Osteocyte (in vitro differentiated cells): ENCODE data around the gene DOK7. TPM values are rescaled to one million over a fixed set of nuclear protein-coding genes. Genes with fewer than 3 reads are reported as not detected.

Experiments used
- DNase-seq: peaks from one replicate; pipeline ENCODE4 v3.0.0; 2021; ENCODE audit warnings: mixed read lengths; ENCODE audit not compliant: unreplicated experiment; ENCODE audit errors: extremely low spot score
- H3K27ac Mint-ChIP-seq: one replicate; pipeline ENCODE4 v1.8.0; 2021; ENCODE audit warnings: mild to moderate bottlenecking, mixed read lengths; ENCODE audit not compliant: unreplicated experiment
- H3K27me3 Mint-ChIP-seq: one replicate; pipeline ENCODE4 v1.8.0; 2021; ENCODE audit warnings: mixed read lengths; ENCODE audit not compliant: unreplicated experiment
- H3K36me3 Mint-ChIP-seq: one replicate; pipeline ENCODE4 v1.8.0; 2021; ENCODE audit warnings: mixed read lengths; ENCODE audit not compliant: unreplicated experiment
- H3K4me1 Mint-ChIP-seq: one replicate; pipeline ENCODE4 v1.8.0; 2021; ENCODE audit warnings: mixed read lengths; ENCODE audit not compliant: unreplicated experiment
- H3K4me3 Mint-ChIP-seq: one replicate; pipeline ENCODE4 v1.8.0; 2021; ENCODE audit warnings: mild to moderate bottlenecking, moderate library complexity, mixed read lengths; ENCODE audit not compliant: unreplicated experiment
- H3K9me3 Mint-ChIP-seq: one replicate; pipeline ENCODE4 v1.8.0; 2021; ENCODE audit warnings: mixed read lengths; ENCODE audit not compliant: unreplicated experiment
- total RNA-seq: library from RNA; stranded (reverse); gene quantifications from 2 replicates; pipeline ENCODE4 v1.2.1, GENCODE V29; 2021
- TF ChIP-seq, protein P1 (sequence below): fragments of 200-600 bp; sonication (generic); IDR thresholded peaks from 2 replicates; pipeline ENCODE4 v1.5.0; 2021; ENCODE audit warnings: antibody characterized with exemption, mild to moderate bottlenecking, moderate library complexity

DOK7 gene
- total RNA-seq, 1 donor from 2014 or later = not detected

DNA sequence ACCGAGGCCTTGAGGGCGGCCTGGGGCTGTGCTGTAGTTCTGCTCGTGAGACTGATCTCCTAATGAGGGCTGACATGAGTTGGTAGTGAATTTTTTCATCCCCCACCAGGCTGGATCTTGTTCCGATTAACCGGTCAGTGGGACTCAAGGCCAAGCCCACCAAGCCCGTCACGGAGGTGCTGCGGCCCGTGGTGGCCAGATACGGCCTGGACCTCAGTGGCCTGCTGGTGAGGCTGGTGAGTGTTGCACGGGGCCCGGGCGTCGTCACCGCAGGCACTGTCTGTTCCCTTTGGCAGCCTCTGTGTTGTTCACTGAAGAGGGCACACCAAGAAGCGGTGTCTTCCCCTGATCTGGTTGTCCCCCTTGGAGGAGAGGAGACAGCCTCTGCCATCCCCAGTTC is 39.7 kb upstream of the DOK7 start:
- no peak overlapping the region for H3K27ac Mint-ChIP-seq
- no peaks in the 10 kb centered on the region for H3K27me3 Mint-ChIP-seq
- H3K9me3 Mint-ChIP-seq = no peaks in the 10 kb centered on the region
- no peaks in the 10 kb centered on the region for H3K4me1 Mint-ChIP-seq
- peaks cover 7% of the 10 kb centered on the region for H3K36me3 Mint-ChIP-seq
- TF ChIP-seq, protein P1, sequence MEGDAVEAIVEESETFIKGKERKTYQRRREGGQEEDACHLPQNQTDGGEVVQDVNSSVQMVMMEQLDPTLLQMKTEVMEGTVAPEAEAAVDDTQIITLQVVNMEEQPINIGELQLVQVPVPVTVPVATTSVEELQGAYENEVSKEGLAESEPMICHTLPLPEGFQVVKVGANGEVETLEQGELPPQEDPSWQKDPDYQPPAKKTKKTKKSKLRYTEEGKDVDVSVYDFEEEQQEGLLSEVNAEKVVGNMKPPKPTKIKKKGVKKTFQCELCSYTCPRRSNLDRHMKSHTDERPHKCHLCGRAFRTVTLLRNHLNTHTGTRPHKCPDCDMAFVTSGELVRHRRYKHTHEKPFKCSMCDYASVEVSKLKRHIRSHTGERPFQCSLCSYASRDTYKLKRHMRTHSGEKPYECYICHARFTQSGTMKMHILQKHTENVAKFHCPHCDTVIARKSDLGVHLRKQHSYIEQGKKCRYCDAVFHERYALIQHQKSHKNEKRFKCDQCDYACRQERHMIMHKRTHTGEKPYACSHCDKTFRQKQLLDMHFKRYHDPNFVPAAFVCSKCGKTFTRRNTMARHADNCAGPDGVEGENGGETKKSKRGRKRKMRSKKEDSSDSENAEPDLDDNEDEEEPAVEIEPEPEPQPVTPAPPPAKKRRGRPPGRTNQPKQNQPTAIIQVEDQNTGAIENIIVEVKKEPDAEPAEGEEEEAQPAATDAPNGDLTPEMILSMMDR = no peak
- H3K4me3 Mint-ChIP-seq = no peak overlapping the region
- DNase-seq = no peak

DNA sequence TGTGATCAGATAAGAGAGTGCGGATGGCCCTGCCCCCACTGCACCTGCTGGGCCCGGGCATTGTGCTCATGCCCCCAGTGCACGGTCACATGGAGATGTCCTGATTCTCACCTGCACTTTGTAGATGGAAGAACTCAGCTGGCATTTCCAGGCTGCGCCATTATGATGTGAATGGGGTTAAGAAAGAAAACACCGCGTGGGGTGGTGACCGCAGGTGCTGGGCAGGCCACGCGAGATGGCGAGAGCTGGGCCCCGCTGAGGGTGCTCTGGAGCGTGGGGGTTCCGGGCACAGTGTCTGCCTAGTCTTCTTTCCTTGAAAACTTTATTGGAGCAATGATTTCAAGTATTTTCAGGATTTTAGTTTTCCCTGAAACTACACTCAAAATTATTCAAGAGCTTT is 39.2 kb upstream of the DOK7 start:
- Mint-ChIP-seq H3K4me1 (no peaks in the 10 kb centered on the region), H3K9me3 (no peaks in the 10 kb centered on the region), H3K27me3 (no peaks in the 10 kb centered on the region), H3K27ac (no peak overlapping the region), H3K4me3 (no peak overlapping the region), H3K36me3 (peaks cover 7% of the 10 kb centered on the region)
- no peak for DNase-seq
- TF ChIP-seq, protein P1 = no peak

DNA sequence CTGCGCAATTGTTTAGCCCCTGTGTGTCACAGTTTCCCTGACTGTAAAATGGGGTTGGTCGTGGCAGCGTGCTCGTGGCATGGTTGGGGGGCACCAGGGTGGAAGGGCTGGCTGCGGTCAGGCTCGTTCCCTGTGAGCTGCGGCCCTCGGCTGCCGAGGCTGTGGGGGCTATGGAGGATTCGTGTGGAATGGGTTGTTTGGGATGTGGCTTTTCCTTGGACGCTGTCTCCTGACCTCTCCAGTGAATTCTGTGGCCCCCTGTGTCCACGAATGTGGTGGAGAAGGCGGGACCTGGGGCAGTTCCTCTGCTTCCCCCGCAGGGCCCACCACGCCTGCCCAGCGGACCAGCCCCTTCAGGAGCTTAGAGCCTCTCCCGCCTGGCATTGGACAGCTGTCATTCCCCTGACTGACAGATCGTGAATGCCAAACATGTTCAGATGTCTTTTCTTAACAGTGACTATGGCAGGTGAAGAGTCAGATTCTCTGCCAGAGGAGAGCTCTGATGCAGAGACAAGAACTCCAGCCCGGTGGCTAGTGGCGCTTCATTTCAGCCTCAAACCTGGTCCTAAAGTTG is 38.5 kb upstream of the DOK7 start:
- no peaks in the 10 kb centered on the region for H3K9me3 Mint-ChIP-seq
- H3K27ac Mint-ChIP-seq = no peak overlapping the region
- H3K4me3 Mint-ChIP-seq = no peak overlapping the region
- TF ChIP-seq, protein P1 = no peak
- H3K4me1 Mint-ChIP-seq = no peaks in the 10 kb centered on the region
- H3K27me3 Mint-ChIP-seq = no peaks in the 10 kb centered on the region
- DNase-seq = no peak
- H3K36me3 Mint-ChIP-seq = peaks cover 7% of the 10 kb centered on the region

DNA sequence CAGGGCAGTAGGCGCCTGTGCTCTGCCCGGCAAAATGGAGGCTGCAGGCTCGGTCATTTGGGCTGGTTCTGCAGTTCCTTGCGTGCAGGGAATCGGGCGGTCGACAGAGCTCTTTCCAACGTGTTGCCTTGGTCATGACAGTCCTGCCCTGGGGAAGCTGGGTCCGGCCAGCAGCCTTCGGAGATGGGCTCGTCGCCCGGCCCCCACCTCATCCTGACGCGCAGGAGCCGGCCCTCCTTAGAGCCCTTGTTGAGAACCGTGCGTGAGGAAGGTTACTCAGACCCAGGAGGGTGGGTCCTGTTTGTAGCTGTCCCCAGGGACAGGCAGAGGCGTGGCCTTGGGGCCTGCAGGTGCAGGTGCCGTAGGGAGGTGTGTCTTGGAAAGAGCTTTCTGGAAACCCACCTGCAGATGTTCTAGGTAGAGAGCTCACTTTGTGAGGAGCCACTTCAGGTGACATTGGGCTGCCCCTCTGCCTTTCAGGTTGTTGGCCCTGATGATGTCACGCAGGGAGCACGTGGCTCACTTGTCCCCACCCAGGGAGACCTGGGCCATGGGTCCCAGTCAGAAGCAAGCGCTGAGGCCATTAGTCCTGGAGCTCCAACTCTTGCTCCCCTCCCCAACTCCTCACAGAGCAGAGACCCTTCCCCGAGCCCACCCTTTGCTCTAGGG is 36.5 kb upstream of the DOK7 start:
- peaks cover 7% of the 10 kb centered on the region for H3K36me3 Mint-ChIP-seq
- DNase-seq = no peak
- H3K4me3 Mint-ChIP-seq = no peak overlapping the region
- TF ChIP-seq, protein P1 = no peak
- no peaks in the 10 kb centered on the region for H3K4me1 Mint-ChIP-seq
- no peaks in the 10 kb centered on the region for H3K27me3 Mint-ChIP-seq
- H3K9me3 Mint-ChIP-seq = no peaks in the 10 kb centered on the region
- H3K27ac Mint-ChIP-seq = no peak overlapping the region

DNA sequence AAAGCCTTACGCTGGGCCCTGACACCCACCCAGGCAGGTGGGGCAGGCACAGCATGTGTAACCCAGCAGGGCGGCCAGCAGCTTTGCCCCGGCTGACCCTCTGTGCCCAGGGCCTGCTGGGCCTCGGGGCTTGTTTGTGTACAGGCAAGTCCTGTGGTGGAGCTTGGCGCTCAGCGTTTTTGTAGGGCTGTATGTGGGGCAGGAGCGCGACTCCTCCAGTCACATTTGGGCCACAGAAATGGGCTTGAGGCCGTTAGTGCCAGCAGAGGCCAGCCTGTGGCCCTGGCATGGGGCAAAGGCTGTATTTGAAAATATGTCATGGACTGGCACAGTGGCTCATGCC is 36.0 kb upstream of the DOK7 start:
- no peaks in the 10 kb centered on the region for H3K9me3 Mint-ChIP-seq
- no peak overlapping the region for H3K4me3 Mint-ChIP-seq
- no peaks in the 10 kb centered on the region for H3K27me3 Mint-ChIP-seq
- H3K4me1 Mint-ChIP-seq = no peaks in the 10 kb centered on the region
- TF ChIP-seq, protein P1 = no peak
- no peak for DNase-seq
- peaks cover 7% of the 10 kb centered on the region for H3K36me3 Mint-ChIP-seq
- no peak overlapping the region for H3K27ac Mint-ChIP-seq
